HFFc6 (cell line): ENCODE results near the gene SPECC1L. TPM values are rescaled to one million over a fixed set of nuclear protein-coding genes. Genes with fewer than 3 reads are reported as not detected.

Experiments used
- DNase-seq: peaks from one replicate; pipeline ENCODE4 v3.0.0-alpha.2; 2018
- H3K27ac Mint-ChIP-seq: 2 replicates; pipeline ENCODE4 v1.8.0; 2020; ENCODE audit warnings: mild to moderate bottlenecking, mixed read lengths
- H3K27me3 Mint-ChIP-seq: 2 replicates; pipeline ENCODE4 v1.8.0; 2021; ENCODE audit warnings: mild to moderate bottlenecking, moderate library complexity, mixed read lengths; ENCODE audit not compliant: insufficient read depth
- H3K36me3 Mint-ChIP-seq: 2 replicates; pipeline ENCODE4 v1.8.0; 2021; ENCODE audit warnings: low read depth, mixed read lengths
- H3K4me1 Mint-ChIP-seq: 2 replicates; pipeline ENCODE4 v1.8.0; 2020; ENCODE audit warnings: low read depth, mixed read lengths
- H3K4me3 Mint-ChIP-seq: 2 replicates; pipeline ENCODE4 v1.8.0; 2020; ENCODE audit warnings: mild to moderate bottlenecking, moderate library complexity, mixed read lengths
- H3K9me3 Mint-ChIP-seq: 2 replicates; pipeline ENCODE4 v1.8.0; 2020; ENCODE audit warnings: mild to moderate bottlenecking, mixed read lengths
- total RNA-seq, 6 experiments: library from RNA; stranded (reverse); fragmentation: NEBNext Ultra II Directional; extraction: Animal tissue kit (Norgen Biotek cat#: 25700); gene quantifications; 2 replicates in 1 of 6; 3 replicates in 5 of 6; pipeline ENCODE4 v1.2.3, GENCODE V29; 2021
- TF ChIP-seq, protein P1 (sequence below): fragments of 200-600 bp; sonication (generic); IDR thresholded peaks from 2 replicates; pipeline ENCODE4 v1.5.0; 2021; ENCODE audit warnings: antibody characterized with exemption, mild to moderate bottlenecking

Gene SPECC1L
- total RNA-seq, 6 experiments from 2014 or later, result 47.3 to 61.5 (median 59.1) TPM

GRCh38 chr22:24350627-24351026 is 80.0 kb downstream of the SPECC1L start:
- Mint-ChIP-seq H3K4me1 (peaks cover 5% of the 10 kb centered on the region; the same call in 1 of the 2 replicates), H3K27me3 (no peaks in the 10 kb centered on the region; the same call in 1 of the 2 replicates), H3K9me3 (no peaks in the 10 kb centered on the region; the same call in 1 of the 2 replicates), H3K36me3 (peaks cover 51% of the 10 kb centered on the region), H3K4me3 (no peak overlapping the region), H3K27ac (no peak overlapping the region)
- no peak for DNase-seq
- TF ChIP-seq, protein P1, sequence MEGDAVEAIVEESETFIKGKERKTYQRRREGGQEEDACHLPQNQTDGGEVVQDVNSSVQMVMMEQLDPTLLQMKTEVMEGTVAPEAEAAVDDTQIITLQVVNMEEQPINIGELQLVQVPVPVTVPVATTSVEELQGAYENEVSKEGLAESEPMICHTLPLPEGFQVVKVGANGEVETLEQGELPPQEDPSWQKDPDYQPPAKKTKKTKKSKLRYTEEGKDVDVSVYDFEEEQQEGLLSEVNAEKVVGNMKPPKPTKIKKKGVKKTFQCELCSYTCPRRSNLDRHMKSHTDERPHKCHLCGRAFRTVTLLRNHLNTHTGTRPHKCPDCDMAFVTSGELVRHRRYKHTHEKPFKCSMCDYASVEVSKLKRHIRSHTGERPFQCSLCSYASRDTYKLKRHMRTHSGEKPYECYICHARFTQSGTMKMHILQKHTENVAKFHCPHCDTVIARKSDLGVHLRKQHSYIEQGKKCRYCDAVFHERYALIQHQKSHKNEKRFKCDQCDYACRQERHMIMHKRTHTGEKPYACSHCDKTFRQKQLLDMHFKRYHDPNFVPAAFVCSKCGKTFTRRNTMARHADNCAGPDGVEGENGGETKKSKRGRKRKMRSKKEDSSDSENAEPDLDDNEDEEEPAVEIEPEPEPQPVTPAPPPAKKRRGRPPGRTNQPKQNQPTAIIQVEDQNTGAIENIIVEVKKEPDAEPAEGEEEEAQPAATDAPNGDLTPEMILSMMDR, result no peak

DNA sequence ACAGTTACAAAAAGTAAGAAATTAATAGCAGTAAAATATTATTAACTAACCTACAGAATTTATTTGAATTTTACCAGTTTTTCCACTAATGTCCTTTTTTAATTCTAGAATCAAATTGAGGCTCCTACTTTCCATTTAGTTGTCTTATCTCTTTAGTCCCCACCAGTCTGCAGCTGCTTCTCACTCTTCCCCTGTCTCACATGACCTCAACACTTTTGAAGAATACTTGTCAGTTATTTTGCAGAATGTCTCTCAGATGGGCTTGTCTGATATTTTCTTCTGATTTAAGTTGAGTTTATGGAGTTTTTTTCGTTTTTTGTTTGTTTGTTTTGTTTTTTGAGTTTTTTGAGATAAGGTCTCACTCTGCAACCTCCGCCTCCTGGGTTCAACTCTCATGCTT is 82.5 kb downstream of the SPECC1L start:
- Mint-ChIP-seq H3K36me3 (peaks cover 42% of the 10 kb centered on the region), H3K27me3 (no peaks in the 10 kb centered on the region; the same call in 1 of the 2 replicates), H3K4me1 (peaks cover 19% of the 10 kb centered on the region), H3K27ac (no peak overlapping the region), H3K4me3 (no peak overlapping the region), H3K9me3 (no peaks in the 10 kb centered on the region; the same call in 1 of the 2 replicates)
- no peak for DNase-seq
- TF ChIP-seq, protein P1, result no peak

DNA sequence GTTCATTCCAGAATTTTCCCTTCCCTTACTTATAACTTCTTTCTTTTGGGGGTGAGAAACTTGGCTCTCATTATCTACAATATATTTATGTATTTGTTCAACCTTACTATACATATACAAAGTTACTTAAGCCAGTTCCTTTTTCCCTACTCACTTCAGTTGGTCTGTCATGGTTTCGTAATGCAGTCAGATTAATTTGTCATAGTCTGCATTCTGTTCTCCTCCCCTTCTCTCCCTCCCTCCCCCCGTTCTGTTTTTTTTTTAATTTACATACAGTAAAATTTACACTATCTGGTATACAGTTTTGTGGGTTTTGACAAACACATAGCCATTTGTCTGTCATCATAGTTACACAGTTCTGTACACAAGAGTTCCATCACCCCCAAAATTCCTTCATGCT is 84.9 kb downstream of the SPECC1L start:
- Mint-ChIP-seq H3K9me3 (no peaks in the 10 kb centered on the region; the same call in 1 of the 2 replicates), H3K36me3 (peaks cover 45% of the 10 kb centered on the region), H3K4me3 (no peak overlapping the region), H3K4me1 (peaks cover 20% of the 10 kb centered on the region), H3K27me3 (no peaks in the 10 kb centered on the region; the same call in 1 of the 2 replicates), H3K27ac (no peak overlapping the region)
- TF ChIP-seq, protein P1, result no peak
- DNase-seq, result no peak

DNA sequence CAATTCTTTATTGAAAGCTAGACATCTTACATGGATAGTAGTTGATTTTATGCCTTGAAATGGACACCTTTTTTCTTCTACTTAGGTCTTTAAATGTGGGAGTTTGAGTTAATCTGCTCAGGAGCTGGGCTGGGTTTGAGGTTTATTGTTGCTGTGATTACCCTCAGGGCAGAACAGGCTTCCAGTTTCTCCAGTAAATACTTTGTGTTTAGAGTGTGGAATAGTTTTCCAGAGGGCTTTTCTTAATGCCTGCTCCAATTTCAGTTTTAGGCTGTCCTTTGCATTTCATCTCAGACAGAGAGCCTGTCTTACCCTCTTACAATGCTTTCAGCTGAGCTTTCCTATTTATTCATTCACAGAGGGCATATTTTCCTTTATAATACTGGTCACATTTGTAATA is 86.9 kb downstream of the SPECC1L start:
- TF ChIP-seq, protein P1, result no peak
- Mint-ChIP-seq H3K27ac (peak overlapping the region; percentile 20; the same call in 1 of the 2 replicates), H3K9me3 (no peaks in the 10 kb centered on the region; the same call in 1 of the 2 replicates), H3K4me3 (no peak overlapping the region), H3K27me3 (no peaks in the 10 kb centered on the region), H3K4me1 (peaks cover 25% of the 10 kb centered on the region), H3K36me3 (peaks cover 43% of the 10 kb centered on the region)
- DNase-seq, result no peak

DNA sequence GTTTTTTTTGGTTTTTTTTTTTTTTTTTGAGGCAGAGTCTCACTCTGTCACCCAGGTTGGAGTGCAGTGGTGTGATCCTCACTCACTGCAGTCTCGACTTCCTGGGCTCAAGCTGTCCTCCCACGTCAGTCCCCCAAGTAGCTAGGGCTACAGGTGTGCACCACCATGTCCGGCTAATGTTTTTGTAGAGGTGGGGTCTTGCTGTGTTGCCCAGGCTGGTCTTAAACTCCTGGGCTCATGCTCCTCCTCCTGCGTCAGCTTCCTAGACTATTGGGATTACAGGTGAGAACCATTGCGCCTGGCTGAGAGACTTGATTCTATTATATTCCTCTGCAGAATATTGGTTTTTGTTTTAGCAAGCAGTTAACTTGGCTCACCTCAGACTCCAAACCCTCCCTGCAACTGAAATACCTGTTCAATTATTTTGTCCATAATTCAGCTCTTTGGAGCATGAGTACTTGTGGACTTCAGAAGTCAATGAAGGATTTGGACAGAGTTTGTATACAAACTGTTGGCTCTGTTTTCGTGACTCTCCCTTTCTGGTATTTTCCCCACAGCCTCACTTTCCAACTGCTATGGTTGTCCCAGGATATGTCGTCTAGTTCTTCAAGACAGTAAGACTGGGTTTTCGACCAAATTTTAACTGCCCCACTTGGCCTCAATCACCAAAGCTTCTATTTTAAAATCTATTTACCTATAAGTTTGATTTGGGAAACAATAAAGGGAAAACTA is 87.6 kb downstream of the SPECC1L start:
- no peak overlapping the region for H3K4me3 Mint-ChIP-seq
- TF ChIP-seq, protein P1, result no peak
- H3K36me3 Mint-ChIP-seq, result peaks cover 36% of the 10 kb centered on the region
- peak overlapping the region; percentile 20; the same call in 1 of the 2 replicates for H3K27ac Mint-ChIP-seq
- H3K27me3 Mint-ChIP-seq, result no peaks in the 10 kb centered on the region
- no peaks in the 10 kb centered on the region; the same call in 1 of the 2 replicates for H3K9me3 Mint-ChIP-seq
- DNase-seq, result no peak
- H3K4me1 Mint-ChIP-seq, result peaks cover 25% of the 10 kb centered on the region
